ENCODE measurements around the gene GLS2.

DNA sequence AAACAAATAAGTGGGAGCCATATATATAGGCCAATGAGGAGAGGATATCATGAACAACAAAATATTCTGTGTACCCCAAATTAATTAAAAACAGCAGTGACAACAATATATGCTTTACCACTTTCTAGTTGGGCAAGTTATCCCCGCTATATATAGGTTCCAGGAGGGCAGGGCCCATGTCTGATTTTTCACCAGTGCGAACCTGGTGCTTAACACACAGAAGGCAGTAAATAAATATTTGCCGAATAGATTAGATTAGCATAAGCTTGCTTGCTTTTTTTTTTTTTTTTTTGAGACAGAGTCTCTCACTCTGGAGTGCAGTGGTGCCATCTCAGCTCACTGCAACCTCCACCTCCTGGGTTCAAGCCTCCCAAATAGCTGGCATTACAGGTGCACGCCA lies 30.1 kb downstream of the GLS2 start:
- TF ChIP-seq, protein P1, sequence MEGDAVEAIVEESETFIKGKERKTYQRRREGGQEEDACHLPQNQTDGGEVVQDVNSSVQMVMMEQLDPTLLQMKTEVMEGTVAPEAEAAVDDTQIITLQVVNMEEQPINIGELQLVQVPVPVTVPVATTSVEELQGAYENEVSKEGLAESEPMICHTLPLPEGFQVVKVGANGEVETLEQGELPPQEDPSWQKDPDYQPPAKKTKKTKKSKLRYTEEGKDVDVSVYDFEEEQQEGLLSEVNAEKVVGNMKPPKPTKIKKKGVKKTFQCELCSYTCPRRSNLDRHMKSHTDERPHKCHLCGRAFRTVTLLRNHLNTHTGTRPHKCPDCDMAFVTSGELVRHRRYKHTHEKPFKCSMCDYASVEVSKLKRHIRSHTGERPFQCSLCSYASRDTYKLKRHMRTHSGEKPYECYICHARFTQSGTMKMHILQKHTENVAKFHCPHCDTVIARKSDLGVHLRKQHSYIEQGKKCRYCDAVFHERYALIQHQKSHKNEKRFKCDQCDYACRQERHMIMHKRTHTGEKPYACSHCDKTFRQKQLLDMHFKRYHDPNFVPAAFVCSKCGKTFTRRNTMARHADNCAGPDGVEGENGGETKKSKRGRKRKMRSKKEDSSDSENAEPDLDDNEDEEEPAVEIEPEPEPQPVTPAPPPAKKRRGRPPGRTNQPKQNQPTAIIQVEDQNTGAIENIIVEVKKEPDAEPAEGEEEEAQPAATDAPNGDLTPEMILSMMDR (IDR thresholded peaks at IDR 0.05), result no peak
- TF ChIP-seq EP300 (IDR thresholded peaks at IDR 0.05), result no peak
- TF ChIP-seq POLR2A (IDR thresholded peaks at IDR 0.05), result no peak
